CD4-positive, alpha-beta T cell treated with Interleukin-12 subunit alpha and Interleukin-12 subunit beta, for 1 hour (primary cell): Measurements from ENCODE around the gene NAMPT.
"Not testable (repeated sequence)": the region's sequence is repeated elsewhere in the genome, so short reads cannot be mapped to it uniquely, and the experiment has no call there.

ENCODE experiments used
- DNase-seq: peaks from one replicate; pipeline ENCODE4 v3.0.0-alpha.2; 2020

The NAMPT gene

DNA sequence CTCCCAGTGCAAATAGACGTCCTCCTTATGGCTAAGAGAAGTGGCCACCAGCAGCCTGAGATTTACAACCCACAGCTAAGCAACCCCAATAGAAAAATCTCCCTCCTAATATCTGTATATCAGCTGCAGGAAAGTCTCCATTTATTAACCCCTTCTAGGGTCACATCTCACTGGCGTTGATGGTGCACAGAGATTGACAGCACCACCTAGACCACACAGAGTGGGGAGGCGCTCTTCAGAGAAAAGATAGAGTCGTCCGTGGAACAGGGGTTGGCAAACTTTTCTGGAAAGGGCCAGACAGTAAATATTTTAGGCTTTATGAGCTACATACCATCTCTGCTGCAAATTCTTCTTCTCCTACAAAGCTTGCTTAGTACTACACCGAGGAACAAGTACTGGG is 60.0 kb downstream of the NAMPT start:
- no peak for DNase-seq

DNA sequence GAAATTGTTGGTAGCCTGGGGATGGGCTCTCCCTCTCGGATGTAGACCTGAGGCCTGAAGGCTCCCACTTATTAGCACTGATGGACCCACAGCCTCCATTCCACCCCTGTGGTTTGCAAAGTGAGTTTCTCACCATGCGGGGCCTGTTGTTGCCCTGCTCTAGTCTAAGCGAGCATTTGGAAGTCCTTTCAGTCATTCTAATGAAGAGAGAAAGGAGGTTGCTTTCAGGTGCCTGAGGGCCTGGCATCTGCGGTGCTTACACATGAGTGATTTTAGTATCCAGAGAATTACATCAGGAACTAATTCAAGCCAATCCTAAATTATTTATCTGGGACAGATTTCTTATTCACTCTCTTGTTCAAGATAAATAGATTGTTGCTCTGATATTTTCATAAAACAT is 61.6 kb downstream of the NAMPT start:
- no peak for DNase-seq

GRCh38 chr7:106222545-106222944 is 62.2 kb downstream of the NAMPT start:
- no peak for DNase-seq

DNA sequence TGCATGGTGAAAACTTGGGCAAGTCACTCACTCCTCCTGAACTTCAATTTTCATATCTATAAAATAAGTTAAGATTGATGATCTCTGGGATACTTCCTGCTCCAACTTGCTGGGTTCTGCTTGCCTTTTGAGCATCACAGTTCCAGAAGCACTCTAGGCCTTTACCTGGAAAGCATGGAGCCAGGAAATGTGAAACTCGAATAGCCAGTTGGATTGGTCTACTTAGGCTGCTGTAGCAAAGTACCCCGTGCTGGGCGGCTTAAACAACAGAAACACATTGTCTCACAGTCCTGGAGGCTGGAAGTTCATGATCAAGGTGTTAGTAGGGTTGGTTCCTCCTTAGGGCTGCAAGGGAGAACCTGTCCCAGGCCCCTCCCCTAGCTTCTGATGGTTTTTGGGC is 64.5 kb downstream of the NAMPT start:
- no peak for DNase-seq

- no peak for DNase-seq
Measured at GRCh38 chr7:106219170-106219569, 65.6 kb downstream of the NAMPT start.

- no peak for DNase-seq
Measured at GRCh38 chr7:106218546-106218945, 66.2 kb downstream of the NAMPT start.

- no peak for DNase-seq
Measured at GRCh38 chr7:106216923-106217542, 67.8 kb downstream of the NAMPT start.

DNA sequence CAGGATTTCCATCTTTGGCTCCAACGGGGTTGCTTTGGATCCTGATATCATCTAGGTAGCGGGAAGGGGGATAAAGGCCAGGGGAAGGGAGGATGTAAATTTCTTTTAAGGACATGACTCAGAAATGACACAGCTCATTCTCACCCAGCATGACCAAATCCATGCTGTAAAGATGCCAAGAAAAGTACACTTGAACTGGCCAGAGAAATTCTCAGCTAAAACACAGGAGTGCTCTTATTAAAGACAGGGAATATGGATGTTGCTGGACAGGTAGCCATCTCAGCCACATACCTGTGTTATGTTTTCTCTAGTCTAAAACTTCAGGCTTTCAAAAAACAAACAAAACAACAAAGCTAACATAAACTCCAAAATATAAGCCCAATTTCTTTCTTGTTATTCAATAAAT is 68.3 kb downstream of the NAMPT start:
- DNase-seq = no peak

- no peak for DNase-seq
Measured at GRCh38 chr7:106215868-106216516, 68.8 kb downstream of the NAMPT start.

- DNase-seq = not testable (repeated sequence)
Measured at GRCh38 chr7:106208944-106209343, 75.8 kb downstream of the NAMPT start.

GRCh38 chr7:106206826-106207541 is 77.8 kb downstream of the NAMPT start:
- no peak for DNase-seq

DNA sequence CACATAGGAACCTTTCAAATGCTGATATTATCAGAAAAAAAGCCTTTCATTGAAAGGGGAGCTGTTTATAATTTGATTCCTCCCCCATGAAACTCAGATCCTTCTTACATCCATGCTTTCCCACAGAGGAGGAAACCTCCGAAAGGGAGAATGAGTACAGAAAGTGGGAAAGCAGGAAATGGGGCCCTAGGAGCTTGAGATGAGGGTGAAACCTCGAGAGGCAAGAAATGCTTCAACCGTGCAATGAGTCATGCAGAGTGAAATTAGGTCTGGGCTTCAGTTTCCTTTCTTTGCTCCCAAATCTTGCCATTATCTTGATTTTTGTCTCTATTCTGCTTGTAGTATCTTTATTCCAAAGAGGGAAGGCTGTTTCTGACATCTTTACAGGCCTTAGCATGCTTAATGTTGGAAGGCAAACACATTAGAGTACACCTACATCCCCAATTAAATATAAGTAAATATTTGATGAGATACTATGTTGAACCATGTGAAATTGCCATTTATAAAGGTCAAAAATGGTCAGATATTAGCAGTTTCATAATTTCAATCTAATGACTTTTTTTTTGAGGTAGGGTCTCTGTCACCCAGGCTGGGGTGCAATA is 79.1 kb downstream of the NAMPT start:
- DNase-seq = no peak

DNA sequence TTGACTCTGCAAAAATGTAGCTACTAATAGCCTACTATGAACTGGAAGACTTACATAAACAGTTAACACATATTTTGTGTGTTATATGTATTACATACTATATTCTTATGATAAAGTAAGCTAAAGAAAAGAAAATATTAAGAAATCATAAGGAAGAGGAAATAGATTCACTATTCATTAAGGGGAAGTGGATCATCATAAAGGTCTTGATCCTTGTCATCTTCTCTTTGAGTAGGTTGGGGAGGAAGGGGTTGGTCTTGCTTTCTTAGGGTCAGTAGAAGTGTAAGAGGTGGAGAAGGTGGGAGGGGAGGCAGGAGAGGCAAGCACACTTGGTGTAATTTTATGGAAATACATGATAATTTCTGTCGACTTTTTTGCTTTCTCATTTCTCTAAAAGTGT is 81.3 kb downstream of the NAMPT start:
- no peak for DNase-seq

DNA sequence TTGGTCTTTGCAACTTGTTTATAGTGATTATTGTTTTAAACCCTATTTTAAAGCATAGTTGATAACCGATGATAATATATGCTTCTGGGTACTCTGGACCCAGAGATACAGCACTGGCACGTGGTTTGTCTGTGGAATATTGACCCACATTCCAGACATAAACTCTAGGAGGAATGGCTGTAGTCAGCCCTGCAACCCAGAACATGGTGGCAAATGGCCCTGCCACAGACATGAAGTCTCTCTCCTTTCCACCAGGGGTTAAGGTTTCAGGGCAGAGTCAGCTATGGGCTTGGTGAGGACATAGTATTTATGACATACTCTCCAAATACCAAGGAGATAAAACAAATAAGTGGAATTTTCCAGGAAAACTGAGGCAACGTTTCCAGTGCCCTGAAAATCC is 83.6 kb downstream of the NAMPT start:
- no peak for DNase-seq

- no peak for DNase-seq
Measured at GRCh38 chr7:106199813-106200364, 84.9 kb downstream of the NAMPT start.

- no peak for DNase-seq
Measured at GRCh38 chr7:106199024-106199423, 85.8 kb downstream of the NAMPT start.
